ENCODE data around the gene CENATAC.
"Not testable (repeated sequence)": the region's sequence is repeated elsewhere in the genome, so short reads cannot be mapped to it uniquely, and the experiment has no call there.

Gene CENATAC

GRCh38 chr11:118997627-118998387 lies at the start of gene CENATAC:
TSS of gene CENATAC (plus strand) at chr11:118998138. CDS start at chr11:118998198, 60 bp downstream.
- in situ Hi-C loops (cut with HindIII; ENCODE audit: low sequenced_read_pairs) = no loop called here

GRCh38 chr11:118953265-118953664 lies 44.7 kb upstream of the CENATAC start:
- in situ Hi-C loops (cut with HindIII; ENCODE audit: low sequenced_read_pairs) = no loop called here

GRCh38 chr11:118953976-118954375 lies 44.0 kb upstream of the CENATAC start:
- in situ Hi-C loops (cut with HindIII; ENCODE audit: low sequenced_read_pairs) = not testable (repeated sequence)

- in situ Hi-C loops (cut with HindIII; ENCODE audit: low sequenced_read_pairs) = no loop called here
These were observed 41.7 kb upstream of the CENATAC start, which contains the start of gene UPK2 for GRCh38 chr11:118956094-118956846. TSS of gene UPK2 (plus strand) at chr11:118956298. CDS start at chr11:118956351, 53 bp downstream.

- in situ Hi-C loops (cut with HindIII; ENCODE audit: low sequenced_read_pairs) = no loop called here
These were observed 41.0 kb upstream of the CENATAC start for GRCh38 chr11:118956847-118957469.

- in situ Hi-C loops (cut with HindIII; ENCODE audit: low sequenced_read_pairs) = no loop called here
These were observed 40.4 kb upstream of the CENATAC start for GRCh38 chr11:118957549-118957948.

- in situ Hi-C loops (cut with HindIII; ENCODE audit: low sequenced_read_pairs) = no loop called here
These were observed 40.0 kb upstream of the CENATAC start for GRCh38 chr11:118957968-118958367.

GRCh38 chr11:118958577-118958976 lies 39.4 kb upstream of the CENATAC start:
- in situ Hi-C loops (cut with HindIII; ENCODE audit: low sequenced_read_pairs) = no loop called here

GRCh38 chr11:118961189-118961588 lies 36.7 kb upstream of the CENATAC start:
- in situ Hi-C loops (cut with HindIII; ENCODE audit: low sequenced_read_pairs) = no loop called here

- in situ Hi-C loops (cut with HindIII; ENCODE audit: low sequenced_read_pairs) = no loop called here
These were observed 36.3 kb upstream of the CENATAC start for GRCh38 chr11:118961591-118961990.

GRCh38 chr11:118969508-118969907 lies 28.4 kb upstream of the CENATAC start:
- in situ Hi-C loops (cut with HindIII; ENCODE audit: low sequenced_read_pairs) = not testable (repeated sequence)

- in situ Hi-C loops (cut with HindIII; ENCODE audit: low sequenced_read_pairs) = no loop called here
These were observed 26.3 kb upstream of the CENATAC start, which contains the start of gene FOXR1 for GRCh38 chr11:118971646-118972045. TSS of gene FOXR1 (plus strand) at chr11:118971761. CDS start at chr11:118971932, 171 bp downstream.

- in situ Hi-C loops (cut with HindIII; ENCODE audit: low sequenced_read_pairs) = no loop called here
These were observed 24.0 kb upstream of the CENATAC start for GRCh38 chr11:118973985-118974384.

GRCh38 chr11:118975771-118976709 lies 21.9 kb upstream of the CENATAC start:
- in situ Hi-C loops (cut with HindIII; ENCODE audit: low sequenced_read_pairs) = no loop called here

GRCh38 chr11:118979434-118979833 lies 18.5 kb upstream of the CENATAC start:
- in situ Hi-C loops (cut with HindIII; ENCODE audit: low sequenced_read_pairs) = no loop called here

GRCh38 chr11:118980191-118980881 lies 17.6 kb upstream of the CENATAC start:
- in situ Hi-C loops (cut with HindIII; ENCODE audit: low sequenced_read_pairs) = no loop called here

GRCh38 chr11:118984337-118984736 lies 13.6 kb upstream of the CENATAC start:
- in situ Hi-C loops (cut with HindIII; ENCODE audit: low sequenced_read_pairs) = not testable (repeated sequence)

GRCh38 chr11:118984825-118985224 lies 13.1 kb upstream of the CENATAC start:
- in situ Hi-C loops (cut with HindIII; ENCODE audit: low sequenced_read_pairs) = no loop called here

GRCh38 chr11:118988280-118988679 lies 9.7 kb upstream of the CENATAC start:
- in situ Hi-C loops (cut with HindIII; ENCODE audit: low sequenced_read_pairs) = no loop called here

All from DLD1 (cell line).